Mesothelial cell of epicardium (in vitro differentiated cells): Measurements from ENCODE around the gene IGSF3. TPM values are rescaled to one million over a fixed set of nuclear protein-coding genes. Genes with fewer than 3 reads are reported as not detected.

Experiments
- DNase-seq, 2 experiments: peaks; one replicate each; pipeline ENCODE4 v3.0.0; 2021; ENCODE audit warnings: low spot score in 2 of 2; ENCODE audit not compliant: unreplicated experiment in 2 of 2
- H3K27ac Mint-ChIP-seq: 2 replicates; pipeline ENCODE4 v1.8.0; 2021; ENCODE audit warnings: mixed read lengths
- H3K27me3 Mint-ChIP-seq: 2 replicates; pipeline ENCODE4 v1.8.0; 2021; ENCODE audit warnings: low read depth, mixed read lengths
- H3K36me3 Mint-ChIP-seq: 2 replicates; pipeline ENCODE4 v1.8.0; 2021; ENCODE audit warnings: mixed read lengths
- H3K4me1 Mint-ChIP-seq: 2 replicates; pipeline ENCODE4 v1.8.0; 2021; ENCODE audit warnings: mixed read lengths
- H3K4me3 Mint-ChIP-seq: 2 replicates; pipeline ENCODE4 v1.8.0; 2021; ENCODE audit warnings: mild to moderate bottlenecking, moderate library complexity, mixed read lengths
- H3K9me3 Mint-ChIP-seq: 2 replicates; pipeline ENCODE4 v1.8.0; 2021; ENCODE audit warnings: mixed read lengths
- total RNA-seq: library from RNA; stranded (reverse); gene quantifications from 3 replicates; pipeline ENCODE4 v1.2.1, GENCODE V29; 2021
- TF ChIP-seq, protein P1 (sequence below): fragments of 200-600 bp; sonication (generic); IDR thresholded peaks from one replicate; pipeline ENCODE4 v1.5.0; 2021; ENCODE audit warnings: antibody characterized with exemption; ENCODE audit not compliant: unreplicated experiment

IGSF3 gene
- total RNA-seq, 1 donor from 2014 or later: 59.2 TPM

DNA sequence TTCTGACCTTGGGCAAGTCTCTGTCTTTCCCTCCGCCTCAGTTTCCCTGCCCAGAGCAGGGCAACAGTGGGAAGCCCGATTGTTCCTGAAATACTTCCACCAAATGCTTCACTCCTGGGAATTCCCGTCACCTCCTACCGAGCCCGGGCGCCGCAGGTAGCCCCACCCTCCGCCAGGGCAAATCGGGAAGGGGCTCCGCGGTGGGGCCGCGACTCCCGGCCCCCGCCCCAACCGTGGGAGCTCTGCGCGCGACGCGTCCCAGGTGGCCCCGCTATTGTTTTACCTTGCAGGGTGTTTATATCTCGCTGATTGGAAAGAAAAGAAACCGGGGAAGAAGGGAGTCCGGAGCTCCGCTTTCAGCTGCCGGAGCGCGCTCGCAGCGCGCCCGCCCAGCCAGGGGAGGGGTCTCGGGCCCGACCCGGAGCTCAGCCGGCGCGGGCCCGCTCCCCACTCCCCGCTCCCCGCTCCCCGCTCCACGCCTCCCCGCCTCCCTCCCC lies 407 bp downstream of the IGSF3 start:
- peaks cover 3% of the 10 kb centered on the region for H3K27me3 Mint-ChIP-seq
- no peaks in the 10 kb centered on the region for H3K9me3 Mint-ChIP-seq
- peak overlapping the region; percentile 40 for H3K27ac Mint-ChIP-seq
- peak overlapping the region; percentile 82 for H3K4me3 Mint-ChIP-seq
- H3K36me3 Mint-ChIP-seq: peaks cover 6% of the 10 kb centered on the region
- no peak for DNase-seq
- H3K4me1 Mint-ChIP-seq: peaks cover 36% of the 10 kb centered on the region
- TF ChIP-seq, protein P1, sequence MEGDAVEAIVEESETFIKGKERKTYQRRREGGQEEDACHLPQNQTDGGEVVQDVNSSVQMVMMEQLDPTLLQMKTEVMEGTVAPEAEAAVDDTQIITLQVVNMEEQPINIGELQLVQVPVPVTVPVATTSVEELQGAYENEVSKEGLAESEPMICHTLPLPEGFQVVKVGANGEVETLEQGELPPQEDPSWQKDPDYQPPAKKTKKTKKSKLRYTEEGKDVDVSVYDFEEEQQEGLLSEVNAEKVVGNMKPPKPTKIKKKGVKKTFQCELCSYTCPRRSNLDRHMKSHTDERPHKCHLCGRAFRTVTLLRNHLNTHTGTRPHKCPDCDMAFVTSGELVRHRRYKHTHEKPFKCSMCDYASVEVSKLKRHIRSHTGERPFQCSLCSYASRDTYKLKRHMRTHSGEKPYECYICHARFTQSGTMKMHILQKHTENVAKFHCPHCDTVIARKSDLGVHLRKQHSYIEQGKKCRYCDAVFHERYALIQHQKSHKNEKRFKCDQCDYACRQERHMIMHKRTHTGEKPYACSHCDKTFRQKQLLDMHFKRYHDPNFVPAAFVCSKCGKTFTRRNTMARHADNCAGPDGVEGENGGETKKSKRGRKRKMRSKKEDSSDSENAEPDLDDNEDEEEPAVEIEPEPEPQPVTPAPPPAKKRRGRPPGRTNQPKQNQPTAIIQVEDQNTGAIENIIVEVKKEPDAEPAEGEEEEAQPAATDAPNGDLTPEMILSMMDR: no peak

DNA sequence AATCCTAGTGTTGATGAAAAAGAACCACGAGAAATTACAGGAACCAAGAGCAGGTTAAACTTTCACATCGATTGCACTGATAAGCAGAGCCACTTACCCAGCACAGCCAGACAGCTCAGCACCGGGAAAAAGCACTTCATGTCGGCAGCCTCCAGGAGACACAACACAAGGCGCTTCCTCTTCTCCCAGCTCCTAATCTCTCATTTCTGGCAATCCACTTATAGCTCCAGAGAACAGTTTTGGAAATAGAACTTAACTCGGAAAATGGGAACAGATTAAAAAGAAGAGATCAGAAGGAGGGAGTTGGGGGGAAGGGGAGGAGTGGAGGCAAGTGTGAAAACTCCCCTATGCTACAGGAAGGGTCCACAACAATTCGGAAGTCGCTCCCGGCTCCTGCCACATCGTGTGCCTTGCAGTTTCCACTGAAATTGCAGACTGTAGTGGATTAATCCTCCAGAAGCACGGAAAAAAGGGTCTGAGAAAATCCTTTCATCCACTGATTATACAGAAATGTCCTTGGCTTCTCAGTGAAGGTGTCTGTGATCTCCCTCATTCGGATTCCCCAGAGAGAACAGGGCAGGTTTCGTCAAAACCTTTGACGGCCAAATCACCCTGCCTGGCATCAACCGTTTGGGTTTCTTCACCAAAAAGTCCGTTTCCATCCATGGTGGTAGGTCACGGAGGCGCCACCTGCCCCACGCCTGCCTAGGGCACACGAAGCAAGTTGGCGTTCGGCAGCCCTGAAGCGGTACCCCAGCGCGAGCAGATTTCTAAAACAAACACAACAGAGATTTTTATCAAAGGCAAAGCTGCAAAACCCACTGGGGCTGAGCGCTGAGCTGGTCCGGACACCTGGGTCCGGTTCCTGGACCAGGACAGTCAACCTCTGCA lies 1.1 kb downstream of the IGSF3 start:
- peaks cover 6% of the 10 kb centered on the region for H3K36me3 Mint-ChIP-seq
- H3K27ac Mint-ChIP-seq: peak overlapping the region; percentile 40
- H3K9me3 Mint-ChIP-seq: no peaks in the 10 kb centered on the region
- TF ChIP-seq, protein P1: no peak
- H3K27me3 Mint-ChIP-seq: peaks cover 3% of the 10 kb centered on the region
- H3K4me1 Mint-ChIP-seq: peaks cover 33% of the 10 kb centered on the region
- H3K4me3 Mint-ChIP-seq: peak overlapping the region; percentile 82
- DNase-seq: no peak

DNA sequence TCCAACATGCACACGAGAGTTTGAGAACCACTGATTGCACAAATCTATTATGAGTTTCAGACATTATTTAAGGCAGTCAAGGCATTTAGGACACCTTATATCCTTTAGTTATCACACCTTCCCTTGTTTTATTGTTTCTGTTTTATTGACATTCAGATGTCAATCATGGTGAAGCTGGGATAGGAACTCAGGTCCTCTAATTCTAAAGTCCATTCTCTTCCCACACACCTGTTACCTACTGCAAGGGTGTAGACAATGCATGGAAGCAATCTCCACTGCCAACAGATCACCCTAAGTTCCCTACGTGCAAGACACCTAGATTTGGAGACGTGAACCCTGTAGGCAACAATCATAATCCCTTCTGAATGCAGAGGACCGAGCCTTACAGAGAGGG lies 2.6 kb downstream of the IGSF3 start:
- H3K4me1 Mint-ChIP-seq: peaks cover 29% of the 10 kb centered on the region
- peaks cover 6% of the 10 kb centered on the region for H3K36me3 Mint-ChIP-seq
- no peak overlapping the region for H3K27ac Mint-ChIP-seq
- TF ChIP-seq, protein P1: no peak
- DNase-seq: no peak
- peaks cover 3% of the 10 kb centered on the region for H3K27me3 Mint-ChIP-seq
- H3K9me3 Mint-ChIP-seq: no peaks in the 10 kb centered on the region
- peak overlapping the region; percentile 9 for H3K4me3 Mint-ChIP-seq

DNA sequence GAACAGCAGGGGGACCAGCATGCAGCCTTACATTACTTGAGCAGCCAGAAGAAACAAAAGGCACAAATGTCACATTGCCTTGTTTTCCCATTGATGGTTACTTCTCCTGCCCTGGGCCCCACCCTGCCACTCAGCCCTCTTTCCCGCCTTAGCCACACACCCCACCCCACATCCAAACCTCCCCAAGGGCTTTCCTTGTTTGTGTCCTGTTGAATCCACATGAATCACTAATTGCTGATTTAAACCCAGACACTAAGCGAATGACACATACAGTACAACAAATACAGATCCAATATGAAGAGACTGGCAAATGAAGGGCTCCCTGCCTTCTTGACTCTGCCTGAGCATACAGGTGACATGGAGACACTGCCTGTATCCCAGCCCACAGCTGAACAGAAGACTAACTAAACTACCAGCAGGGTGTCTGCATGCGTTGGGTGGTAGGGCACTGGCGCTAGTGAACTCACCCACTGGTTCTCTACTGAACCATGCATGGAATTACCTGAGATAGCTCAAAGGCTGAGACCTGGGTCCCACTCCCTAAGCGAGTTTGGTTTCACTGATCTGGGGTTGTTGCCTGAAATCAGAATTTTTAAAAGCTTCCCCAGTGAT lies 3.1 kb downstream of the IGSF3 start:
- H3K4me3 Mint-ChIP-seq: no peak overlapping the region

DNA sequence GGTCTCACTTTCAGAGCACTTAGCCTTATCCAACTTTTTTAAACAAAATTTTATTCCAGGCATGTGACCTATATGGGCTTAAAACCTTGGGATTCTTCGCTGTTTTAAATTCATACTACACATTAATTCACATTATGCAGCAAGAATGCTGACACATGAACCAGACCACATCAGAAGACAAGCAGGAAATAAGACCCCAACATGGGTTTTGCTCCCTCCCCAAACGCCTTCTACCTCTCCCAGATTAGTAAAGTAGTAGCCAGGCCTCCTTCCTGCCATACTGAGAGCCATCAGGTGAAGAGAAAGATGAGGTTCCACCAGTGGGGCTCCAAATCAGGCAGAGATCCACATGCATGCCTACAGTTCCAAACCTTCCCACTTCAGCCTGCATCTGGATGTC lies 3.7 kb downstream of the IGSF3 start:
- no peak for DNase-seq
- peaks cover 6% of the 10 kb centered on the region for H3K36me3 Mint-ChIP-seq
- H3K4me1 Mint-ChIP-seq: peaks cover 32% of the 10 kb centered on the region
- no peak overlapping the region for H3K27ac Mint-ChIP-seq
- no peak overlapping the region for H3K4me3 Mint-ChIP-seq
- no peaks in the 10 kb centered on the region for H3K9me3 Mint-ChIP-seq
- TF ChIP-seq, protein P1: no peak
- H3K27me3 Mint-ChIP-seq: peaks cover 3% of the 10 kb centered on the region

More for the DNA sequence above, 3.1 kb downstream of the IGSF3 start:
- TF ChIP-seq, protein P1: no peak
- Mint-ChIP-seq H3K9me3 (no peaks in the 10 kb centered on the region), H3K27me3 (peaks cover 3% of the 10 kb centered on the region), H3K27ac (no peak overlapping the region), H3K36me3 (peaks cover 6% of the 10 kb centered on the region), H3K4me1 (peaks cover 29% of the 10 kb centered on the region)
- DNase-seq: no peak
